ENCODE measurements around the gene TRAF3.

DNA sequence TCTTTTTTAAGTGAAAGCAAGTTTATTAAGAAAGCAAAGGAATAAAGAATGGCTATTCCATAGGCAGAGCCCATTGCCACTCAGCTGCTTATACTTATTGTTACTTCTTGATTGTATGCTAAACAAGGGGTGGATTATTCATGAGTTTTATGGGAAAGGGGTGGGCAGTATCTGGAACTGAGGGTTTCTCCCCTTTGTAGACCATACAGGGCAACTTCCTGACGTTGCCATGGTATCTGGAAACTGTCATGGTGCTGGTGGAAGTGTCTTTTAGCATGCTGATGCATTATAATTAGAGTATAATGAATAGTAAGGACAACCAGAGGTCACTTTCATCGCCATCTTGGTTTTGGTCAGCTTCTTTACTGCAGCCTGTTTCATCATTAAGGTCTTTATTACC is 78.9 kb downstream of the TRAF3 start:
- TF ChIP-seq, protein P1, sequence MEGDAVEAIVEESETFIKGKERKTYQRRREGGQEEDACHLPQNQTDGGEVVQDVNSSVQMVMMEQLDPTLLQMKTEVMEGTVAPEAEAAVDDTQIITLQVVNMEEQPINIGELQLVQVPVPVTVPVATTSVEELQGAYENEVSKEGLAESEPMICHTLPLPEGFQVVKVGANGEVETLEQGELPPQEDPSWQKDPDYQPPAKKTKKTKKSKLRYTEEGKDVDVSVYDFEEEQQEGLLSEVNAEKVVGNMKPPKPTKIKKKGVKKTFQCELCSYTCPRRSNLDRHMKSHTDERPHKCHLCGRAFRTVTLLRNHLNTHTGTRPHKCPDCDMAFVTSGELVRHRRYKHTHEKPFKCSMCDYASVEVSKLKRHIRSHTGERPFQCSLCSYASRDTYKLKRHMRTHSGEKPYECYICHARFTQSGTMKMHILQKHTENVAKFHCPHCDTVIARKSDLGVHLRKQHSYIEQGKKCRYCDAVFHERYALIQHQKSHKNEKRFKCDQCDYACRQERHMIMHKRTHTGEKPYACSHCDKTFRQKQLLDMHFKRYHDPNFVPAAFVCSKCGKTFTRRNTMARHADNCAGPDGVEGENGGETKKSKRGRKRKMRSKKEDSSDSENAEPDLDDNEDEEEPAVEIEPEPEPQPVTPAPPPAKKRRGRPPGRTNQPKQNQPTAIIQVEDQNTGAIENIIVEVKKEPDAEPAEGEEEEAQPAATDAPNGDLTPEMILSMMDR (IDR thresholded peaks at IDR 0.05) = no peak
- TF ChIP-seq, protein P2, sequence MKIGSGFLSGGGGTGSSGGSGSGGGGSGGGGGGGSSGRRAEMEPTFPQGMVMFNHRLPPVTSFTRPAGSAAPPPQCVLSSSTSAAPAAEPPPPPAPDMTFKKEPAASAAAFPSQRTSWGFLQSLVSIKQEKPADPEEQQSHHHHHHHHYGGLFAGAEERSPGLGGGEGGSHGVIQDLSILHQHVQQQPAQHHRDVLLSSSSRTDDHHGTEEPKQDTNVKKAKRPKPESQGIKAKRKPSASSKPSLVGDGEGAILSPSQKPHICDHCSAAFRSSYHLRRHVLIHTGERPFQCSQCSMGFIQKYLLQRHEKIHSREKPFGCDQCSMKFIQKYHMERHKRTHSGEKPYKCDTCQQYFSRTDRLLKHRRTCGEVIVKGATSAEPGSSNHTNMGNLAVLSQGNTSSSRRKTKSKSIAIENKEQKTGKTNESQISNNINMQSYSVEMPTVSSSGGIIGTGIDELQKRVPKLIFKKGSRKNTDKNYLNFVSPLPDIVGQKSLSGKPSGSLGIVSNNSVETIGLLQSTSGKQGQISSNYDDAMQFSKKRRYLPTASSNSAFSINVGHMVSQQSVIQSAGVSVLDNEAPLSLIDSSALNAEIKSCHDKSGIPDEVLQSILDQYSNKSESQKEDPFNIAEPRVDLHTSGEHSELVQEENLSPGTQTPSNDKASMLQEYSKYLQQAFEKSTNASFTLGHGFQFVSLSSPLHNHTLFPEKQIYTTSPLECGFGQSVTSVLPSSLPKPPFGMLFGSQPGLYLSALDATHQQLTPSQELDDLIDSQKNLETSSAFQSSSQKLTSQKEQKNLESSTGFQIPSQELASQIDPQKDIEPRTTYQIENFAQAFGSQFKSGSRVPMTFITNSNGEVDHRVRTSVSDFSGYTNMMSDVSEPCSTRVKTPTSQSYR (CRISPR knock-in tag; IDR thresholded peaks at IDR 0.05) = no peak

Data from WTC11 (cell line).